ENCODE measurements around the gene ARHGAP24.
"Not testable (repeated sequence)": the region's sequence is repeated elsewhere in the genome, so short reads cannot be mapped to it uniquely, and the experiment has no call there.

The ARHGAP24 gene

DNA sequence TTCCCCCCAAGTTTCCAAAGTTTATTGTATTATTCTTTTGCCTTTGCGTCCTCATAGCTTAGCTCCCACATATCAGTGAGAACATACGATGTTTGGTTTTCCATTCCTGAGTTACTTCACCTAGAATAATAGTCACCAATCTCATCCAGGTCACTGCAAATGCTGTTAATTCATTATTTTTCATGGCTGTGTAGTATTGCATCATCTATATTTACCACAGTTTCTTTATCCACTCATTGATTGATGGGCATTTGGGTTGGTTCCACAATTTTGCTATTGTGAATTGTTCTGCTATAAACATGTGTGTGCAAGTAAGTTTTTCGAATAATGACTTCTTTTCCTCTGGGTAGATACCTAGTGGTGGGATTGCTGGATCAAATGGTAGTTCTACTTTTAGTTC is 43.6 kb downstream of the ARHGAP24 start:
- not testable (repeated sequence) for DNase-seq (ENCODE audit: low spot score)

DNA sequence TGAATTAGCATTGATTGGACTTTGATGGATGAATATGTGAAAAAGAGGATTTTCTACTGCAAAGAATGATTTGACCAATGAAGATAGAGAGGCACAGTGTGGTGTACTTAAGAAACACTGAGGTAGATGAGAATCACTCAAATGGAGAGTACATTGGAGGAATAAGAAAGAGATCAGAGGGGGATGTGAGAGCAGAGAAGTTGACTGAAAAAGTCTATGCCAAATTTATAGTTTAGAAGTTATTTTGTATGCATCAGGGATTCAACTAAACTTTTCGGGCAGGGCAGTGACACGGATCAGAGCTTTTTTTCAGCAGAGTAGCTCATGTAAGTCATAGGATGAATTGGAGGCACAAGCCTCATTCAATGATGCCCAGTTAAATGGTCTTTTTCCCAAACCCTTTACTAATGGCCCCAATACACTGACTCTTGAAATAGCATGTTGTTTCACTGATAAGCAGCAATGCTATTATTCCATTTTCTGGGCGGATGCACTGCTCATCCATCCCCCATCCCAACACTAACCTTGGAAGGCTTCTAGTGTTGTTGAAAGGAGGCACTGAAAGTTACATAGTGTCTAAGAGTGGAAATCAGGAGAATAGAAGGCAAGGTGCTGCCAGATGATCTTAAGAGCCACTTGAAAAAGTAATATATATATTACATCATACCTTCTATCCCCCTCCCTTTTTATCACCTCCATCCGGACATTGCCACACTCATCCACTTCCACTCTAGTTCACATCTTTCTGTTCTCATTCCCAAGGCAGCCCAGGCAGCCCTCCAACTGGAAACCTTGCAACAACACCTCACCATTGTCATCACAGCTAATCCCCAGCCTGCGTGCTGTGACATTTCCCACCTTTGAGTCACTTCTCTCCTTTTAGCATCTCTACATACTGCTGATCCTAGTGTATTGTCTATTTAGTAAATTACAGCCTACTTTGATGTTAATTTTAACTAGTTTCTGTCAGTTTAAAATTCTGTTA is 46.1 kb downstream of the ARHGAP24 start:
- no peak for DNase-seq (ENCODE audit: low spot score)

DNA sequence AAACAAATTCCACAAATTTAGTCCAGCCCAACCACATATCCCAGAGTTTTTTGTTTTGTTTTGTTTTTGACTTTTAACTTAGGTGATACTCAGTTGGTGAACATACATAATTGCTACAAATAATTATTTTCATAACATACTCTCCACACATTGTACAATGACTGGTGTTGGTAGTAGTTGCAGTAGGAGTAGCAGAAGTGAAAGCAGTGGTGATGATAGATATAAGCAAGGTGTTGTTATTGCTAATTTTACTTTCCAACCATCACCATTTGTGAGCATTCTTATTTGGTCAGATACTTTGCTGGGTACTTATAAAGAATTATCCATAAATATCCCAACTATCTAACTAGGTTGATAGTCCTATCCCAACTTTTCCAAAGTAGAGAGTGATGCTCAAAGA is 47.3 kb downstream of the ARHGAP24 start:
- DNase-seq (ENCODE audit: low spot score) = no peak

DNA sequence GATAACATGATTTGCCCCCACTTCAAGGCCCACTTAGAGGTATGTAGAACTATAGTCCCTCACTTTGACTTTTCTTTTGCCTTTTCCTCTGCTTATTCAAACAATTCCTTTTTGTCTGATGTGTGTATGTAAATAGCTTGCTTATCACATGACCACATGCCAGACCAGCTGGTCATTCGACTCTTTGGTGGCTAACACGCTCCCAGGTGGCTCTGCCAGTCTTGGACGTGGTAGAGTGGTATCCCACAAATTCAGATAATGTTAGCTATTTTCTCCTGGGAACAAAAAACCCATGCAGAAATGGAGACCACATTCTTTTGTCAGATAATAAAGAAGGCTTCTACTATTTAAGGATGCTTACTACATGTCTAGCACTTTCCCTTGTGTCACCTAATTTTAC is 47.9 kb downstream of the ARHGAP24 start:
- DNase-seq (ENCODE audit: low spot score) = no peak

GRCh38 chr4:85527815-85528214 is 52.9 kb downstream of the ARHGAP24 start:
- no peak for DNase-seq (ENCODE audit: low spot score)

GRCh38 chr4:85531560-85532341 is 56.8 kb downstream of the ARHGAP24 start:
- no peak for DNase-seq (ENCODE audit: low spot score)

DNA sequence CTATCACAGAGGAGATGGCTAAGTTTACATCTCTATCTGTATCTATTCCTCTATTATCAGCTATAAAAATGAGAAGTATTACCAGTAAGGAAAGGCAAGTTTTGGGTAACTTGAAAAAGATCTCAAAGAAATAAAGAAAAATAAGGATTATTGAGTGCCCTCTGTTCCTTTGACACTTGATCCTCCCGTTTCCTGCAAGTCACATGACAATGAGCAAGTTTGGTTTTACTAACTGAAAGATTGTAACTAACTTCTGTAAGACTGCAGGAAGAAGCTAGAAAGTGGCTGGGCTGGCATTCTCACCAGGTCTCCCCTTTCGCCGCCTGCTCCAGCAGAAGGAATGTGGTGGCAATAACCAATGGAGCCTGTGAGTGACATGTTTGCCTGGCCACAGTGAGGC is 59.2 kb downstream of the ARHGAP24 start:
- DNase-seq (ENCODE audit: low spot score) = no peak

GRCh38 chr4:85543832-85544231 is 68.9 kb downstream of the ARHGAP24 start:
- no peak for DNase-seq (ENCODE audit: low spot score)

- DNase-seq (ENCODE audit: low spot score) = no peak
These were observed 69.8 kb downstream of the ARHGAP24 start for GRCh38 chr4:85544751-85545150.

GRCh38 chr4:85548116-85548515 is 73.2 kb downstream of the ARHGAP24 start:
- no peak for DNase-seq (ENCODE audit: low spot score)

DNA sequence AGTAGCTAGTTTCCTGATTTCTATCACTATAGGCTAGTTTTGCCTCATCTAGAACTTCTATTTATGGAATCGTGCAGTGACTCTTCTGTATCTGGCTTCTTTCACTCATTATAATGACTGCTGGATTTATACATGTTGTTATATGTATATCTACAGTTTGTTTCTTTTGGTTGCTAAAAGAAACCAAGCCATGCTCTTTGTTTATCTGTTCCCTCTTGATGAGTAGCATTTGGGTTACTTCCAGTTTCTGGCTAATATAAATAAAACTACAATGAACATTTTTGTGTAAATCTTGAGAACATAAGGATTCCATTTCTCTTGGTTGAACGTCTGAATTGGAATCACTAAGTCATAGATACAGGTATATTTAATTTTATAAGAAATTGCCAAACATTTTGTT is 73.9 kb downstream of the ARHGAP24 start:
- no peak for DNase-seq (ENCODE audit: low spot score)

- DNase-seq (ENCODE audit: low spot score) = no peak
These were observed 80.3 kb downstream of the ARHGAP24 start for GRCh38 chr4:85555206-85555605.

- no peak for DNase-seq (ENCODE audit: low spot score)
These were observed 81.3 kb downstream of the ARHGAP24 start for GRCh38 chr4:85556283-85556682.

DNA sequence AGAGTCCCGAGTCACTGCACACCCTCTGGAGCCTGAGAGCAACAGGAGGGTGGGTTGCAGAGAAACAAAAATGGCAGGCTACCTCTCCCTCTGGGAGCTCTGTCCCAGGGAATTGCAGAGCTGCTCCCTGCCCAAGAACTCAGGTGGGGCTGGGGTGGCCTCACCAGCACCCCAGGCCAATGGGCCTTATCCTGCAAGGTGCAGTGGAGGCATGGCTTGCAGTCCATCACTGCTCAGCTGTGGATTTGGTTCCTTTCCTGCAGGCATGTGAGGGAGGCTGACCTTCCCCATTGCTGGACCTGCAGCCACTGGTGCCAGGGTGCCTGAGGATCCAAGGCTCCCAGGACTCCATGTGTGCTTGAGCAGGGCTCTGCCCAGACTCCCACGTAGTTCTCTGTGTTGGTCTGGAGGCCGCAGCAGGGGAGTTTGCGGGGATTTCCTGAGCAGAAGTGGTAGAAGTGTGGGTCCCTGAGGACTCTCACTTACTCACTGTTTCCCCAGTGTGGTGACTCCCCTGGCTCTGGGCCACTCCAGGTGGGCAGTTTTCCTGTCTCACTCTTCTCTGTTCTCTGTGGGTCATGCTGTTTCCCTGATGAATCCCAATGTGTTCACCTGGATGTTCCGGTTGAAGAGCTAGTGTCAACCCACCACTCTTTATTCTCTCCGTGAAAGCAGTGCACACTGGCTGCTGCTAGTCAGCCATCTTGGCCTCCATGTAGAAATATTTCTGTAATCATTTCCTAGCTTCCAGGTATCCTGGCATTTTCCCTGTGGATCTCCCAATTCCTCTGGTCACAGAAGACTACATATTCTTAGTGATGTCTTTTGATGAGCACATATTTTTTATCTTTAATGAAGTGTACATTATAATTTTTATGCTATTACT is 82.3 kb downstream of the ARHGAP24 start:
- no peak for DNase-seq (ENCODE audit: low spot score)

DNA sequence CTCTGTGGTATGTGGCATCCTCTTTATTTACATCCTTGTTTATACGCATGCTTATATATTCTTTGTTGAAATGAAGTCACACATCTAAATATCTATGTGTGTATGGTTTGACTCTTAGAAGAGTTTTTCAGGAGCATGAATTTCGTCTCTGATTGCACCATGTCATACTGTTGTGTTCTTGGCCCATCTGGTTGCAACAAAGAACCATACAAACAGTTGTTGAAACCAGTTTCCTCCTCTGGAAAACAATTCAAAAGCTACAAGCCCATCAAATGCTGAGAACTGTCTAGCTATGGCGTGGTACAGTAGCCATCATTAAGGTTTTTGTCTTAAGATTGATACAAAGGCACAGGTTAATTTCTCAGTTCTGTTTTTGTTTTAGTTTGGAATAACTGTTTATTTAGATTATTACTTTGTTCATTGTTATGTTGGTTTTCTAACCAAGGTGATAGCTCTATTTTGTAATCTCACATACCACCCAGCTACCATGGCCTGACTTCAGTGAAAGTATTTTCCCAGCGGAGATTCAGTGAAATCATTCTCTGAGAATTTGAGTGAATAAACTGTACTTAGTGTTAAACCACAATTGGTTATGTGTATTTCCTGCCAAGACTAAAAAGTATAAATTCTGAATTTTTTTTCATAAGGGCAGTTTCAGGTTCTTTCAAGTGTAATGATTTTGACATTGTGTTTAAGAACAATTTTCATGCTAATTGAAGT is 91.0 kb downstream of the ARHGAP24 start:
- DNase-seq (ENCODE audit: low spot score) = no peak

- DNase-seq (ENCODE audit: low spot score) = no peak
These were observed 94.9 kb downstream of the ARHGAP24 start for GRCh38 chr4:85569730-85570299.

- DNase-seq (ENCODE audit: low spot score) = no peak
These were observed 95.4 kb downstream of the ARHGAP24 start for GRCh38 chr4:85570388-85570787.

- no peak for DNase-seq (ENCODE audit: low spot score)
These were observed 96.1 kb downstream of the ARHGAP24 start for GRCh38 chr4:85571008-85571407.

GRCh38 chr4:85573270-85573669 is 98.3 kb downstream of the ARHGAP24 start:
- DNase-seq (ENCODE audit: low spot score) = no peak

DNA sequence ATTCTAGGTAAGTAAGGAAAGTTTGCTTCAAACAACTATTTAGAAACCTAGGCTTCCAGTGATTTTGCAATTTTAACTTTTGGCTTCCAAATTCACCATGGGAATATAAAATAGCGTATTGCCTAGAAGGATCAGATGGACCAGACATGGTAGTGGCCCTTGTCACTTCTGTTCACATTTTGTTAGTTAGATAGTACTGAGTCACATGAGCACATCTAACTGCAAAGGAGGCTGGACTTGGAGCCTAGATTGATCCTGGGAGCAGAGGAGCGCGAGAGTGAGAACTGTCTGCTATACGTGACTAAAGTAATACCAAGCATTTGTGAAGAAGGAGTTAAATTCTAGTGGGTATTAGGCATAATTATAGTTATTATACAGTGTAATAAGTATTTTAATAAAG is 102.4 kb downstream of the ARHGAP24 start:
- no peak for DNase-seq (ENCODE audit: low spot score)

DNA sequence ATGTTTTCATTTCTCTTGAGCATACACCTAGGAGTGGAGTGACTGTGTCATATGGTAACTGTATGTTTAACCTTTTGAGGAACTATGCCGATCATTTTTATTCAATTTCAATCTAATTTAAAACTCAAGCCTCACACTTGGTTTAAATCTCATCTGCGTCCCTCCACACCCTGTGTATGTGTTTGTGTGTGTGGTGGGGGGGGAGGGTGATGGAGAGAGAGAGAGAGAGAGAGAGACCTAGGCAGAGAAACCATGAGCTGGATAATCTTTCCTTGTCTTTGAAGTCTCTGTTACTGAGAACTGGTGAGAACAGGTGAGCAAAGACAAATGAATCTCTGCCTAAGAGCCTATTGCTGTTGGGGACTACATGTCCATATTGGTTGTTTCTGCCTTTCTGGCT is 105.0 kb downstream of the ARHGAP24 start:
- DNase-seq (ENCODE audit: low spot score) = no peak

All from left forelimb (tissue), 1 donor.